SK-N-MC (cell line): ENCODE data around the gene UCP3.

ENCODE experiments used
- EZH2 ChIP-seq: fragments of 200-600 bp; sonication (generic); IDR thresholded peaks from one replicate; pipeline ENCODE4 v1.6.1; 2017; ENCODE audit warnings: antibody characterized with exemption
- FOXP2 ChIP-seq: optimal IDR thresholded peaks from 2 replicates; pipeline ENCODE3; 2011; ENCODE audit warnings: mild to moderate bottlenecking, moderate library complexity; ENCODE audit not compliant: insufficient read depth; ENCODE audit errors: extremely low read length, control extremely low read depth
- POLR2AphosphoS5 ChIP-seq: IDR thresholded peaks from 2 replicates; pipeline ENCODE4 v1.6.1; 2012; ENCODE audit warnings: mild to moderate bottlenecking, low read depth, low read length, borderline replicate concordance

DNA sequence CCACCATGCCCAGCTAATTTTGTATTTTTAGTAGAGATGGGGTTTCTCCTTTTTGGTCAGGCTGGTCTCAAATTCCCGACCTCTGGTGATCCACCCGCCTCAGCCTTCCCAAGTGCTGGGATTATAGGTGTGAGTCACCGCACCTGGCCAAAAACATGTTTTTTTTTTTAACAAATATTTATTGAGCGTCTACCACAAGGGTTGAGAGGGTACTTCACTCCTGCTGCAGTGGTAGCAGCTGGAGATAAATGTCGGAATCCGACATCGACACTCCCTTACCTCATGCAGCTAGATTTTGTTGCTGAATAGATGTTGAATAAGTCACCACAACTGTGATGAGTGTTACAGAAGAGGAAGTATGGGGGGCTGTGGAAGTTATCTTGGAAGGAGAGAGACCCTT, 57.1 kb downstream of the UCP3 start:
- no peak for TF ChIP-seq EZH2
- TF ChIP-seq POLR2AphosphoS5 = no peak
- no peak for TF ChIP-seq FOXP2
